ENCODE data around the gene RIOK2. TPM values are rescaled to one million over a fixed set of nuclear protein-coding genes. Genes with fewer than 3 reads are reported as not detected.

Gene RIOK2
- 10 to 100 TPM; 24.7 to 28.0 TPM for total RNA-seq

GRCh38 chr5:97183100-97183929, at the start of gene RIOK2:
TSS of gene RIOK2 (minus strand) at chr5:97183247. CDS start at chr5:97183191, 56 bp downstream.
- Mint-ChIP-seq H3K36me3 (peaks cover 24% of the 10 kb centered on the region), H3K27ac (peak within 1 kb of the TSS; percentile 98), H3K4me1 (peaks cover 36% of the 10 kb centered on the region), H3K9me3 (ENCODE audit: low read depth) (peaks cover 3% of the 10 kb centered on the region), H3K4me3 (peak within 1 kb of the TSS; percentile 95), H3K27me3 (no peaks in the 10 kb centered on the region)
- DNase-seq = peak; percentile 95
- CTCF ChIA-PET = interaction anchor here (0.9 to 1.6 kb wide), 3 partner anchors 19 to 22 kb away, joined by 3 to 7 read pairs (median 4); no protein-coding TSS in a partner anchor
- ATAC-seq = peak; percentile 93

- CTCF ChIA-PET = interaction anchor here (0.6 to 1.5 kb wide), 9 partner anchors 9 to 1650 kb away, joined by 3 to 12 read pairs (median 3); no protein-coding TSS in a partner anchor
- H3K36me3 Mint-ChIP-seq = no peaks in the 10 kb centered on the region
- H3K27ac Mint-ChIP-seq = no peak overlapping the region
- H3K27me3 Mint-ChIP-seq = peaks cover 5% of the 10 kb centered on the region
- DNase-seq (no peak), ATAC-seq (peak; percentile 72)
- H3K4me3 Mint-ChIP-seq = no peak overlapping the region
- no peaks in the 10 kb centered on the region for H3K9me3 Mint-ChIP-seq (ENCODE audit: low read depth)
- H3K4me1 Mint-ChIP-seq = peaks cover 1% of the 10 kb centered on the region
Observed at GRCh38 chr5:97231025-97231636, 48.1 kb upstream of the RIOK2 start.

GRCh38 chr5:97229688-97230285, 46.7 kb upstream of the RIOK2 start:
- H3K4me3 Mint-ChIP-seq = no peak overlapping the region
- H3K4me1 Mint-ChIP-seq = peaks cover 1% of the 10 kb centered on the region
- DNase-seq (no peak), ATAC-seq (no peak)
- no peak overlapping the region for H3K27ac Mint-ChIP-seq
- CTCF ChIA-PET = no interaction called here
- H3K36me3 Mint-ChIP-seq = no peaks in the 10 kb centered on the region
- no peaks in the 10 kb centered on the region for H3K9me3 Mint-ChIP-seq (ENCODE audit: low read depth)
- H3K27me3 Mint-ChIP-seq = peaks cover 5% of the 10 kb centered on the region

GRCh38 chr5:97229196-97229595, 46.1 kb upstream of the RIOK2 start:
- no peak for DNase-seq
- peaks cover 1% of the 10 kb centered on the region for H3K4me1 Mint-ChIP-seq
- CTCF ChIA-PET = no interaction called here

GRCh38 chr5:97225222-97225621, 42.2 kb upstream of the RIOK2 start:
- H3K36me3 Mint-ChIP-seq = no peaks in the 10 kb centered on the region
- H3K4me1 Mint-ChIP-seq = no peaks in the 10 kb centered on the region
- no peaks in the 10 kb centered on the region for H3K9me3 Mint-ChIP-seq (ENCODE audit: low read depth)
- no peak overlapping the region for H3K27ac Mint-ChIP-seq
- no peak for ATAC-seq
- H3K4me3 Mint-ChIP-seq = no peak overlapping the region
- no peak for DNase-seq
- peaks cover 5% of the 10 kb centered on the region for H3K27me3 Mint-ChIP-seq
- CTCF ChIA-PET = no interaction called here

More at GRCh38 chr5:97229196-97229595, 46.1 kb upstream of the RIOK2 start:
- H3K4me3 Mint-ChIP-seq = no peak overlapping the region
- no peaks in the 10 kb centered on the region for H3K36me3 Mint-ChIP-seq
- H3K27ac Mint-ChIP-seq = no peak overlapping the region
- no peak for ATAC-seq
- no peaks in the 10 kb centered on the region for H3K9me3 Mint-ChIP-seq (ENCODE audit: low read depth)
- peaks cover 5% of the 10 kb centered on the region for H3K27me3 Mint-ChIP-seq

GRCh38 chr5:97224112-97224750, 41.2 kb upstream of the RIOK2 start:
- Mint-ChIP-seq H3K4me3 (no peak overlapping the region), H3K27me3 (peaks cover 3% of the 10 kb centered on the region), H3K4me1 (no peaks in the 10 kb centered on the region), H3K9me3 (ENCODE audit: low read depth) (no peaks in the 10 kb centered on the region), H3K36me3 (no peaks in the 10 kb centered on the region), H3K27ac (no peak overlapping the region)
- CTCF ChIA-PET = no interaction called here
- no peak for DNase-seq
- no peak for ATAC-seq

- no peak overlapping the region for H3K4me3 Mint-ChIP-seq
- H3K4me1 Mint-ChIP-seq = no peaks in the 10 kb centered on the region
- ATAC-seq (no peak), DNase-seq (no peak)
- H3K27me3 Mint-ChIP-seq = no peaks in the 10 kb centered on the region
- no peak overlapping the region for H3K27ac Mint-ChIP-seq
- H3K9me3 Mint-ChIP-seq (ENCODE audit: low read depth) = no peaks in the 10 kb centered on the region
- CTCF ChIA-PET = no interaction called here
- H3K36me3 Mint-ChIP-seq = no peaks in the 10 kb centered on the region
Observed at GRCh38 chr5:97223596-97223995, 40.5 kb upstream of the RIOK2 start.

- Mint-ChIP-seq H3K4me1 (no peaks in the 10 kb centered on the region), H3K9me3 (ENCODE audit: low read depth) (peaks cover 3% of the 10 kb centered on the region), H3K27me3 (peaks cover 17% of the 10 kb centered on the region), H3K27ac (no peak overlapping the region), H3K36me3 (no peaks in the 10 kb centered on the region), H3K4me3 (no peak overlapping the region)
- no peak for ATAC-seq
- CTCF ChIA-PET = no interaction called here
- DNase-seq = no peak
Observed at GRCh38 chr5:97209343-97209742, 26.3 kb upstream of the RIOK2 start.

- no peaks in the 10 kb centered on the region for H3K36me3 Mint-ChIP-seq
- DNase-seq = no peak
- H3K9me3 Mint-ChIP-seq (ENCODE audit: low read depth) = peaks cover 3% of the 10 kb centered on the region
- H3K27ac Mint-ChIP-seq = no peak overlapping the region
- no peak overlapping the region for H3K4me3 Mint-ChIP-seq
- CTCF ChIA-PET = no interaction called here
- ATAC-seq = no peak
- H3K27me3 Mint-ChIP-seq = peaks cover 15% of the 10 kb centered on the region
- no peaks in the 10 kb centered on the region for H3K4me1 Mint-ChIP-seq
Observed at GRCh38 chr5:97208714-97209113, 25.7 kb upstream of the RIOK2 start.

- H3K4me3 Mint-ChIP-seq = no peak overlapping the region
- H3K9me3 Mint-ChIP-seq (ENCODE audit: low read depth) = peaks cover 3% of the 10 kb centered on the region
- peaks cover 14% of the 10 kb centered on the region for H3K27me3 Mint-ChIP-seq
- H3K27ac Mint-ChIP-seq = no peak overlapping the region
- H3K4me1 Mint-ChIP-seq = no peaks in the 10 kb centered on the region
- DNase-seq (no peak), ATAC-seq (no peak)
- H3K36me3 Mint-ChIP-seq = no peaks in the 10 kb centered on the region
- CTCF ChIA-PET = no interaction called here
Observed at GRCh38 chr5:97208184-97208713, 25.2 kb upstream of the RIOK2 start.

GRCh38 chr5:97194366-97194765, 11.3 kb upstream of the RIOK2 start:
- H3K27ac Mint-ChIP-seq = no peak overlapping the region
- peaks cover 2% of the 10 kb centered on the region for H3K36me3 Mint-ChIP-seq
- CTCF ChIA-PET = no interaction called here
- DNase-seq (no peak), ATAC-seq (no peak)
- H3K4me1 Mint-ChIP-seq = peaks cover 8% of the 10 kb centered on the region
- H3K4me3 Mint-ChIP-seq = no peak overlapping the region
- peaks cover 15% of the 10 kb centered on the region for H3K27me3 Mint-ChIP-seq
- no peaks in the 10 kb centered on the region for H3K9me3 Mint-ChIP-seq (ENCODE audit: low read depth)

- Mint-ChIP-seq H3K4me1 (peaks cover 8% of the 10 kb centered on the region), H3K9me3 (ENCODE audit: low read depth) (no peaks in the 10 kb centered on the region), H3K36me3 (peaks cover 2% of the 10 kb centered on the region), H3K27me3 (peaks cover 16% of the 10 kb centered on the region), H3K27ac (no peak overlapping the region), H3K4me3 (no peak overlapping the region)
- CTCF ChIA-PET = interaction anchor here (0.7 kb wide), 1 partner anchor 1212 kb away, joined by 3 read pairs; no protein-coding TSS in a partner anchor
- DNase-seq = no peak
- no peak for ATAC-seq
Observed at GRCh38 chr5:97193355-97193688, 10.3 kb upstream of the RIOK2 start.

GRCh38 chr5:97192580-97193354, 9.7 kb upstream of the RIOK2 start:
- peaks cover 16% of the 10 kb centered on the region for H3K27me3 Mint-ChIP-seq
- CTCF ChIA-PET = no interaction called here
- peaks cover 2% of the 10 kb centered on the region for H3K36me3 Mint-ChIP-seq
- ATAC-seq (no peak), DNase-seq (no peak)
- H3K27ac Mint-ChIP-seq = no peak overlapping the region
- peaks cover 8% of the 10 kb centered on the region for H3K4me1 Mint-ChIP-seq
- no peak overlapping the region for H3K4me3 Mint-ChIP-seq
- no peaks in the 10 kb centered on the region for H3K9me3 Mint-ChIP-seq (ENCODE audit: low read depth)

All from activated CD8-positive, alpha-beta memory T cell treated with anti-CD3 and anti-CD28 coated beads, Interleukin-2, amount 10 ng/mL, durations not matched to agents 7 days and 5 days (primary cell).